OCI-M2 (cell line): ENCODE measurements around the gene NUDT3.
"Not testable (repeated sequence)": the region's sequence is repeated elsewhere in the genome, so short reads cannot be mapped to it uniquely, and the experiment has no call there.

Source experiments
- DNase-seq: peaks from one replicate; lab custom pipeline; 2025; ENCODE audit not compliant: unreplicated experiment; lab: John Stamatoyannopoulos, UW

Gene NUDT3

DNA sequence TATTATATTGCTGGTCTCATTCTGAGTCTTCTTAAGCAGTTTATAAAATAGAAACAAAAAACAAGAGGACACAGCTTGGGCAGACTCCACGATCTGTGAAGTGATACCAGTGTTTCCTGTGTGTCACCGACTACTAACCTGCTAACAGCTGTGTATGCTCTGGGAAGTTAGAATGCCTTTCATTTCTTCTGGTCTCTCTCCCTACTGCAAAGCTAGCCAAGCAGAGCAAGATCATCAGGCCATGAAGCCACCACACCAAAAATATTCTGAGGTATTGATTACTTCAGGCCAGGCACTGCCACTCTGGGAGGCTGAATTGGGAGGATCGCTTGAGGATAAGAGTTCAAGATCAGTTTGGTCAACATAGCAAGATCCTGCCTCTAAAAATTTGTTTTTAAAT is 96.7 kb downstream of the NUDT3 start:
- no peak for DNase-seq

DNA sequence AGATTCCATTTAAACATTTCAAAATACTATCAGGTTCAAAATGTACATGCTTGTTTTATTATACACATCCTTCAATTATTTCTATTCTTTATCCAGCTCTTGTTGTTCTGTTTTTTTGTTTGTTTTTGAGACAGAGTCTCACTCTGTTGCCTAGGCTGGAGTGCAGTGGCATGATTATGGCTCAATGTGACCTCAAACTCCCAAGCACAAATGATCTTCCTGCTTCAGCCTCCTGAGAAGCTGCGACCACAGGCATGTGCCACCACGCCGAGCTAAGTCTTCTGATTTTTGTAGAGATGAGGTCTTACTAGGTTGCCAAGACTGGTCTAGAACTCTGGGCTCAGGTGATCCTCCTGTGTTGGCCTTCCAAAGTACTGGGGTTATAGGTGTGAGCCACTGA is 99.5 kb downstream of the NUDT3 start:
- DNase-seq = no peak

DNA sequence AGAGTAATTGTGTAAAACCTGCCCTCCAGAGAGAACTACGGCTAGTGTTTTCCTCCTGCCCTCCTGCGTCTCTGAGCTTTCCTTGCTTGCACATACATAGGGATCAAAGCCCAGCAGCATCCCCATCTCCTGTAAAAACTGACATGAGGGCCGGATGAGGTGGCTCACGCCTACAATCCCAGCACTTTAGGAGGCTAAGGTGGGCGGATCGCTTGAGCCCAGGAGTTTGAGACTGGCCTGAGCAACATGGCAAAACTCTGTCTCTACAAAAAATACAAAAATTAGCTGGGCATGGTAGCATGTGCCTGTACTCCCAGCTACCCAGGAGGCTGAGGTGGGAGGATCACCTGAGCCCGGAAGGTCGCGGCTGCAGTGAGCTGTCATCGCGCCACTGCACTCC is 103.3 kb downstream of the NUDT3 start:
- no peak for DNase-seq

DNA sequence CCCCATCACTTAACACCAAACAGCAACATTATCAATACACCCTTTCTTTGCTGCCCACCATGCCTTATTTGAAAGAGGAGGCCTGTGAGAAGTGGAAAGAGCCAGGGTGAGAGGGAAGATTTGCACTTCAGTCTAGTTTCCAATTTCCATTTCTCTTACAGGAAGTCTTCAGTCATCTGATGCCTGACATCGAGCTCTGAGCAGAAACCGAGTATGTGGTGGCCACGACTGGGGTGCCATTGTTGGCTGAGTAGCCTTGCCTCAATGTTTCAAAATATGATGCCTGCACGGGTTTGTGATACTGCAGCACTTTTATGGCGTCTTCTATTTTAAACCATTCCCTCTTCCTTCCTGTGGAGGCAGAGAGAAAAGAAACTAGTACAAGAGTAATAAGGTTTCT is 103.9 kb downstream of the NUDT3 start:
- DNase-seq = no peak

DNA sequence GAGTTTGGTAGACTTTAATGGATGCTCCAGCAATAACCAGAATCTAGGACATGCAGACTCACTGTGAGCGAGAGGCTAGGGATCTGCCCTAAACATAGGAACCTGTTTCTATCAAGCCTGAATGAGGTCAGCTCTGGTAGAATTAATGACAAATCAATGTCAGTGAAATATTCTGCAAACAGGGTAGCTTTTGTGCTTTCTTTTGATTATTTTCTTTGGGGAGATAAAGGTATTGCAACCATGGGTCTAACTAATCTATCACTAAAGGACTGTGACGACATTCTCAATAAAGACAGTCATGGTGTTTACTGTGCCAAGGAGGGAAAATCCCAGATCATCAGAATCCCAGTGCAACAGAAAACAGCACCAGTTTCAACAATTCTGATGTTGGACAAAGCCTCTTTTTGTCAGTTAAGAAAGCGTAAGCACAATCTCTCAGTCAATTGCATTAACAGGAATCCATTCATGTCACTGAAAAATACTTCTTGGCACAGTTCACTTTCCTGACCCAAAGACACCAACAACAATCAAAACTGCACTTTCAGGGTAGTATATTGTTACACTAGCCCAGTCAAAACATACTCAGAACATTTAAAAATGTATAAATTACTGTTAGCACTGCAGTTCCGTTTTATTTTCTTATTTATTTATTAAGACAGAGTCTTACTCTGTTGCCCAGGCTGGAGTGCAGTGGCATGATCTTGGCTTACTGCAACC is 106.9 kb downstream of the NUDT3 start:
- no peak for DNase-seq

DNA sequence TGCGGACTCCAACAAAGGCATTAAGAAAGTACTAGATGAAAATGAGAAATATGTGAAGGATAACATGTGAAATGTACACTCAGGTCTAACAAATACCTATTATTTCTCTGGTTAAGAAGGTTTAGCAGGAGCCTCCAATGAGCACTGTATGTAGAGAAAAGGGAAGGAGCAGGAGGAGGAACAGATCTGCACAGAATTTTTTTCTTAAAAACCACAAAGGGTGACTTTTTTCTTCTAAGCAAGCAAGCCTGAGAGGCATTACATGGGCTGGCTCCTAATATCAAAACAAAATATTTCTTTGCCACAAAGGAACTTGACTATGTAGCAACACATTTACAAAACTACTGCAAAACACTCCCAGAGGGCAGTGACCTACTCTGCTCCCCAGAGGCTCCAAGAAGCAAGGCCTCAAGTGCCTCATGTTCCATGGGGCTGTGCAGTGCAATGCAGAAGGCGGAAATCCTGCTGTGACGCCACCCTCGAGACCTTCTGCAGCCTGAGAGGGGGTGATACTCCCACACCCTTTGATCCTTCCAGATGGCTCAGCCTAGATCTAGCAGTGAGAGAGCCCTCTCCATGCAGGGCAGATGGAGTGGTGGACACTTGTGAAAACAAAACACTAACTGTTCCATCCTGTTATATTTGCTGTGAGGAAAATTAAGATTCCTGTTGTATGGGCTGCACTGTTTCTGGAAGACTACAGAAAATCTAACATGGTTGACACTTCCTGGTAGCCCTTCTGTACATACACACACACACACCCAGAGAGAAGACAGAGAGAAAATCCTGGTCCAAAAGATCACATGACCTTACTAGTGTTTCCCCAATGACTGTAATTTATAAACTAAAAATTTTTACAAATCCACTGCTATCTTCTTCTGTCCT is 107.7 kb downstream of the NUDT3 start:
- DNase-seq = no peak

DNA sequence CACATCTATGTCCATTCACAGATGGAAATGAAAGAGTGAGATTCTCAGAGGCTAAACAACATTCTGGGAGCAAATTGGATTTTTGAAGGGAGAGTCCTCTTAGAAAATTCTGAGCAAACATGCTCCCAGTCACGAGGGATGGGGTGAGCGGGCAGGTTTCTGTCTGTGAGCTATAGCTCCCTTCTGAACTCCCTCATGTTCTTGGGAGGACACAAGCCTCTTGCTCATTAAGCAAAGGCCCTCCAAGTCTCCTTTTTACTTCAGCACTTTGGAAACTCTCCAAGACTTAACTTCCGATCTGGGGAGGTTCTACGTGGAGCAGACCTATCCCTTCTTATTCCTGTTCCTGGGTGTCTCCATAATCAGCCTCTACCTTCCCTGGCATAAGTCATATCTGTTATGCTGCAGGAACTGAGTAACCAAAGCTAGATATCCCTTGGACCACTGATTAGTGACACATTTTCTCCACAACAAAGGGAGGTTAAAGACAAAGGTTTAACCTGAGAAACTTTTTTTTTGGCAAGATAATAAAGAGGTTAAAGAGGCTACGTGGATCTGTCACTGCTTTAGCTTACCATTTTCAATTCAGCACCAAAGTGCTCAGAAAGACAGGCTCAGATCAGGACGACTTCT is 110.7 kb downstream of the NUDT3 start:
- no peak for DNase-seq

DNA sequence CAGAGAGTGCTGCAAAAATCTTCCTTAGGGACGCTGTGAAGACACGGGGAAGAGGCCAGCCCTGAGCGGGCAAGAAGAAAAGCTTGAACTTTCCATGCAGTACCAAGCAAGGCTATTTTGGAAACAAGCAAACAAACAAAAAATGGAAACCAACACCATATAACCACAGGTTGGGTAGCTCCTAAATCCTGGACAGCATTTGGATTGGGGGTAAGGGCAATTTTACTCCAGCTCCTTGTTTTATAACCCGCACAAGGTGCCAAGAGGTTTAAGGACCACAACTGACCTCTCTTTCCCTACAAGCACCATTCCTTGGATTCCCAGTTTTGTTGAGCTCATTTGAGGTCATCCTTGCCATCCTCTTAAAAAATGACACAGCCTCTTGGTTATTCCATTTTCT is 112.3 kb downstream of the NUDT3 start:
- DNase-seq = no peak

DNA sequence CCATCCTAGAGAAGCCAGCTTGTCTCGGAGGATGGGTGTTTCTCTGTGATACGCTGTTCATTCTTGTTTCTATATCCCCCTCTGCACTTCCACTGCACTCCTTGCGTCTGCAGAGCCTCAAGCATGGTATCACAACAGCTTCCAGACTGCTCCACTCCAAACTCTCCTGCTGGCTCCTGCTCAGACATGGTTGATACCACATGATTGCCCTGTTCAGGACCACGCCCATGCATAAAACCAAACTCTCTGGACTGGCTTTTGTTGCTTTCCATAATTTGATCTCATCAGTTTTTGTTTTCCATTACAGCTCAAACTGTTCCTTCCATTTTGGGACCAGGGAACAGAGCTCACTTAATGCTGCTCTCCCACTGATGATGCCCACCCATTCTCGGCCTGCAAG is 113.6 kb downstream of the NUDT3 start:
- DNase-seq = no peak

DNA sequence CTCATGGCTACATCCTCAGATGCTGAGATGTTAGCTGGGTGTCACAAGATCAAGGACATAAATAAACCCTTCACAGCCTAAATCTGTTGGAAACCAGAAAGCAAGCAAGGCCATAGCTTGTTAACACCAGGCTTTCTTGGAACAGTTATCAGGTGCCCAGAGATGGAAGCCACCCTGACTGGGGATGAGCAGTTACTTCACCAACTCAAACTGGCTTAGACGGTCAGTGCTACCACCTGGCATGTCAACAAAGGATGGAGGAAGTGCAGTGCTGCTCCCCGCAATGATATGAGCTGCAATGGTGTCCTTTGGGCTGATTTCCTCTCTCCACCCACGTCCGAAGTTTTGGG is 114.7 kb downstream of the NUDT3 start:
- DNase-seq = no peak

DNA sequence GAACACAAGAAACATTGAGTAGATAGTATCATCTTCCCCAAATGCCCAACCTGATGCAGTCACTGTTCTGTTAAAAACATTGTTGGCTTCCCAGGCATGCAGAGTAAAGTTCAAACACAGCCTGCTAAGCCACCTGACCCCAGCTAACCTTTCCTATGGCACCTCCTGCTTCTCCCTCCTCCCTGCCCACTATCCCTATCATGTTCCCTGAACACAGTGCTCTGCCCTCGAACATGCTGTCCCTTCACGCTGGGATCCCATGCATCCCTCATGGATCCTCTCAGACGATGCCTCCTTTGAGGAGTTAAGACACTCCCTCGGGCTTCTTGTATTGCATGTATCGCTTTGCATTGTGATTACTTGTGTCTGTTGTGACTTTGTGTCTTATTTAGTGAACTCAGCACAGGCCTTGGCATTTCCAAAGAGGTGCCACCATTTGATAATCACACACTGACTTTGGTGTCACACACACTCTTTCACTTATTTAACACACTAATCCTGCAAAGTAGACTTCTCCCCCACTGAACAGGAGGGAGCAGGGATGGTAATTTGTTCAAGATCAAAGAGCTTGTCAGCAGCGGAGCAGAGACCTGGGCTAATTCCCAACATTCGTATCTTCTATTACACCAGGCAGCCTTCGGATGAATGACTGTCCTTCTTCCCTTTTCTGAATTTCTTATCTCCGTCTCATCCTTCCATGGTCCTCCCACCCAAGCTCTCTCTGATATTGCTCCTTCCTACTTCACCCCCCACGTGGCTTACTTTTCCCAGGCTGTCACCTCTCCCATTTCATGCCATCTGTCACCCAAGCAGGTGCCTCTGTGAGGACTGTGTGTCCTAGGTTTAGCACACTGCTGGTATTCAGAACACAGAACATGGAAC is 115.3 kb downstream of the NUDT3 start:
- DNase-seq = peak; percentile 67

DNA sequence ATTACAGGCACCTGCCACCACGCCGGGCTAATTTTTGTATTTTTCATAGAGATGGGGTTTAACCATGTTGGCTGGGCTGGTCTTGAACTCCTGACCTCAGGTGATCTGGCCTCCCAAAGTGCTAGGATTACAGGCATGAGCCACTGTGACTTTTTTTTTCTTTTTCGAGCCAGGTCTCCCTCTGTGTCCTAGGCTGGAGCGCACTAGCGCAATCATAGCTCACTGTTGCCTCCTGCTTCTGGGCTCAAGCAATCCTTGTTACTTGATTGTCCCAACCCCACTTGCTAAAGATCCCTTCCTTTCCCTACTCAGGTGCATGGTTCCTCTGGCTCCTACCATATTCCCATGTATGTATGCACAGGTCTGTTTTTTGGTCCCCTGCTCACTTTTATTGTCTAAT is 116.3 kb downstream of the NUDT3 start:
- DNase-seq = no peak

DNA sequence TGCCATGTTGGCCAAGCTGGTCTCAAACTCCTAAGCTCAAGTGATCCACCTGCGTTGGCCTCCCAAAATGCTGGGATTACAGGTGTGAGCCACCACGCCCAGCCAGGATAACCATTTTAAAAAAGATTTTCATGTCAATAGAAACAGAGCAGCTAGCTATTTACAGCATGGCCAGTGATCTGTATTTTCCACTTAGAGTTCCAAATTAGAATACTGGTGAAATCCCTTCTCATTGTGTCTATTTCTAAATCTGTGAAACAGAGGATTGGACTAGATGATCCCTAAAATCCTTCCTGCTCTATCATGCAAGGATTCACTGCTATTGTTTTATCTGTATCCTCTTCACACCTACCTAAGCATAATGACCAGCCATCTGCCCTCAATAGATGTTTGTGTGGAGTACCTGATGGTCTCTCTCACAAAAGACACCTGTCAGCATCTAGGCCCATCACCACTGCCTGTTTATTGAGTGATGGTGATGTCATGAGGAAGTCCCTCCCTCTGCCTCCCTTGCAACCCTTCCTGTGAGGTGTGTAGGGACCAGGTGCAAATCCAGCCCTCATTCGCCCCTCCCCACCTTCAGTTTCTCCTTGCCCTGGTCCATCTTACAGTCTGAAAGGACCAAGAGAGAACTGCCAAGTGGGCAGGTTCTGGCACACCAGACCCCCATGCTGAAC is 117.2 kb downstream of the NUDT3 start:
- no peak for DNase-seq

DNA sequence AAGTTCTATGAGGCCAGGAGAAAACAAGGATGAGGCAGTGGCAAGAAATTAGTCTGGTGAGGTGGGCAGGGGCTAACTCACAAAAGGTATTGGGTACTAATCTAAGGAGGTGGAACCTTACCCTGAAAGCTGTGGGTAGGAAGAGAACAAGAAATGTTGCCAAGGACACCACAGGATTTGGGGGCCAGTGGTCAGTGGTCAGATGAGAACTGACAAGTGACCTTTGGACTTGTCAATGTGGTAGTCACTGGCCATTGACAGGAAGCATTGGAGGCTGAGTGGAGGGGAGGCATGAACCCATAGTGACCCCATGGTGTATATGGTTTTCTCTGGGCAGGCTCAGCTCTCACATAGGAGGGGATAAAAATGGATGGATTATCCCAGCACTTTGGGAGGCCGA is 118.3 kb downstream of the NUDT3 start:
- DNase-seq = no peak

DNA sequence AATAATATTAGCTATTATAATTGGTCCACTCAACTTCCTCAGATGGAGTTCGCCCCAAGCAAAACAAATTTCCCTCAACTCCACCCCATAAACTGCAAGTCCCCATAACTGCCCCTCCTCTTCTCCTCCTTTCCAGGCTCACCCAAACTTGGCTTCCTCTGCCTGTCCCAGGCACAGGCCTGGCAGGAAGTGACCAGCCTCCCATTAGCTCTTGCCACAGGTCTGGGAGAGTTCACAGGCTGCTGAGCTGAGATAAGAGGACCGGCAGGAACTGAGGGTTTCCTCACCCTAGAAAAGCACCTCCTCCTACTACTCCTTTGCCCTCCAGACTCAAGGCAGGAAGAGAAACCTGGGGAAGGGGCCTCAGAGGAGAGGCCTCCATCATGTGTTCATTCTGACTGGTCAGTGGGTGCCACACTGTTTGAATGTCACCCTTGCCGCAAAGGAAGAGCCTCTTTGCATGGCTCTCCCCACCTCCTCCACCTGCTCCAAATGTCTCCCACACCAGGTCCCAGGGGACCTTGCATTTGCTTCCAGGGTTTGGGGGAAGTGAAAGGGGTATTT is 119.1 kb downstream of the NUDT3 start:
- DNase-seq = peak; percentile 77

DNA sequence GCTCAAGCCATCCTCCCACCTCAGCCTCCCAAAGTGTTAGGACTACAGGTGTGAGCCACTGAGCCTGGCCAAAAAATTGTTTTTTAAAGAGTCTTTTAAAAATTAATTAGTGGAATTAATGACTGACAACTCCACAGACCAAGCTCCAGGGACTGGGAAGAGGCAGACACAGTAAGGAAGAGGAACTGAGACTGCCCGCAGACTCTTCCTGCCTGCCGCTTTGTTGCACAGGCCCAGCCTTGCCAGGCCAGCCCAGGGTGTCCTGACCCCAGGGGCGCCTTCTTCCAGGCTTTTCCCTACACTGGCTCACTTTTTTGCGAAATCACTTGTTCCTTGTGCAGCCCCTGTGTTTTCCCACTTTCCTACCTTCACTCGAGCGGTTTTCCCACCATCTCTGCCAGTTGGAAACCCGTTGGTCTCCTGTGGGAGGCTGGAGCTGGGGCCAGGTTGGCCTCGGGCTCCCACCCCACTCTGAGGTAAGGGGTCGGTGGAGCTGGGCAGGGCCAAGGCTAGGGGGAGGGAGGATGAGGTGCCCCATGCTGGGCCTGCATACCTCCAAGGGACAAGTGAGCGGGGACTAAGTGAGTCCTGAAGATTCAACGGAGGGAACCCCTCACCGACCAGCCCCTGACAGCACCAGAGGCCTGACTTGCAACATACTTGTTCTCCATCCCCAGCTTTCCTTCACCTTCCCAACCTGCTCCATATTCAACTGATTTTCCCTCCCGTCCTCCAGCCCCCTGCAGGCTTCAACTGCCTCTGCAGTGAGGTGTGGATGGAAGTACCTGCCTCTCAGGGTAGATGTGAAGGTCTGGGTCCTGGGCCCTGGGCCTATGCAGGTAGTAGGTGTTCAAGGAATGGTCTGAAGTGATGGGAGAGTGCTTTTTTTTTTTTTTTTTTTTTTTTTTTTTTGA is 120.2 kb downstream of the NUDT3 start:
- no peak for DNase-seq

DNA sequence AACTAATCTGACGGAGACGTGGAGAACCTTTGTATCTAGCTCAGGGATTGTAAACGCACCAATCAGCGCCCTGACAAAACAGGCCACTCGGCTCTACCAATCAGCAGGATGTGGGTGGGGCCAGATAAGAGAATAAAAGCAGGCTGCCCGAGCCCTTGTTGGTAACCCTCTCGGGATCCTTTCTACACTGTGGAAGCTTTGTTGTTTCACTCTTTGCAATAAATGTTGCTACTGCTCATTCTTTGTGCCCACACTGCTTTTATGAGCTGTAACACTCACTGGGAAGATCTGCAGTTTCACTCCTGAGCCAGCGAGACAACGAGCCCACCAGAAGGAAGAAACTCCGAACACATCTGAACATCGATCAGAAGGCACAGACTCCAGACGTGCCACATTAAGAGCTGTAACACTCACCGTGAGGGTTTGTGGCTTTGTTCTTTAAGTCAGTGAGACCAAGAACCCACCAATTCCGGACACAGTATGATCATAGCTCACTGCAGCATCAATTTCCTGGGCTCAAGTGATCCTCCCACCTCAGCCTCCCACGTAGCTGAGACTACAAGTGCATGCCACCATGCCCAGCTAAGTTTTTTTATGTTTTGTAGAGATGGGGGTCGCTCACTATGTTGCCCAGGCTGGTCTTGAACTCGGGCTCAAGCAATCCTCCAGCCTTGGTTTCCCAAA is 122.7 kb downstream of the NUDT3 start:
- DNase-seq = not testable (repeated sequence)

DNA sequence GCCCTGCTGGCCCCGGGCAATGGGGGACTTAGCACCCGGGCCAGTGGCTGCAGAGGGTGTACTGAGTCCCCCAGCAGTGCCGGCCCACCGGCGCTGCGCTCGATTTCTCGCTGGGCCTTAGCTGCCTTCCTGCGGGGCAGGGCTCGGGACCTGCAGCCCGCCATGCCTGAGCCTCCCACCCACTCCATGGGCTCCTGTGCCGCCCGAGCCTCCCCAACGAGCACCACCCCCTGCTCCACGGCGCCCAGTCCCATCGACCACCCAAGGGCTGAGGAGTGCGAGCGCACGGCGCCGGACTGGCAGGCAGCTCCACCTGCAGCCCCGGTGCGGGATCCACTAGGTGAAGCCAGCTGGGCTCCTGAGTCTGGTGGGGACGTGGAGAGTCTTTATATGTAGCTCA is 123.3 kb downstream of the NUDT3 start:
- DNase-seq = not testable (repeated sequence)

DNA sequence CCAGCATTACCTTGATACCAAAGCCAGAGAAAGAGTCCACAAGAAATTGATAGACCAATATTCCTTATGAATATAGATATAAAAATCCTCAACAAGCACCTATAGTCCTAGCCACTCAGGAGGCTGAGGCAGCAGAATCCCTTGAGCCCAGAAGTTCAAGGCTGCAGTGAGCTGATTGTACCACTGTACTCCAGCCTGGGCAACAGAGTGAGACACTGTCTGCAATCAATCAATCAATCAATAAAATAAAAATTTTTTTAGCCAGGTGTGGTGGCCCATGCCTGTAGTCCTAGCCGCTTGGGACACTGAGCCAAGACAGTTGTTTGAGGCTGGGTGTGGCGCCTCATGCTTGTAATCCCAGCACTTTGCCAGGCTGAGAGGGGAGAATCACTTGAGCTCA is 124.7 kb downstream of the NUDT3 start:
- DNase-seq = no peak
